GM19455 (cell line): ENCODE measurements around the gene AP2A2.

Experiments used
- ATAC-seq: cut with Tn5 transposase; IDR thresholded peaks from one replicate; pipeline ENCODE4 v1.9.1; 2021; ENCODE audit not compliant: unreplicated experiment

Gene AP2A2

GRCh38 chr11:1027483-1028290 lies 102.0 kb downstream of the AP2A2 start:
- no peak for ATAC-seq

GRCh38 chr11:1028291-1028540 lies 102.5 kb downstream of the AP2A2 start:
- no peak for ATAC-seq

- ATAC-seq = no peak
Measured at GRCh38 chr11:1028616-1029015, 102.9 kb downstream of the AP2A2 start.

GRCh38 chr11:1029051-1029450 lies 103.4 kb downstream of the AP2A2 start:
- no peak for ATAC-seq

- no peak for ATAC-seq
Measured at GRCh38 chr11:1029654-1030053, 104.0 kb downstream of the AP2A2 start.

- no peak for ATAC-seq
Measured at GRCh38 chr11:1030086-1030485, 104.4 kb downstream of the AP2A2 start.

GRCh38 chr11:1030556-1030955 lies 104.9 kb downstream of the AP2A2 start:
- no peak for ATAC-seq

- no peak for ATAC-seq
Measured at GRCh38 chr11:1031121-1031899, 105.6 kb downstream of the AP2A2 start.

GRCh38 chr11:1032310-1032891 lies 106.7 kb downstream of the AP2A2 start:
- no peak for ATAC-seq

- no peak for ATAC-seq
Measured at GRCh38 chr11:1033016-1033798, 107.5 kb downstream of the AP2A2 start.

- no peak for ATAC-seq
Measured at GRCh38 chr11:1034001-1034400, 108.3 kb downstream of the AP2A2 start.

- no peak for ATAC-seq
Measured at GRCh38 chr11:1034456-1035295, 109.0 kb downstream of the AP2A2 start.

GRCh38 chr11:1035577-1036283 lies 110.1 kb downstream of the AP2A2 start:
- no peak for ATAC-seq

GRCh38 chr11:1036303-1036923 lies 110.7 kb downstream of the AP2A2 start, which contains the start of gene MUC6:
Gene MUC6, minus strand, starts transcription at chr11:1036718. Its CDS starts 63 bp downstream, at chr11:1036655.
- ATAC-seq = no peak

- no peak for ATAC-seq
Measured at GRCh38 chr11:1036931-1037330, 111.3 kb downstream of the AP2A2 start.

- no peak for ATAC-seq
Measured at GRCh38 chr11:1037506-1038055, 111.9 kb downstream of the AP2A2 start.

- ATAC-seq = no peak
Measured at GRCh38 chr11:1038361-1038760, 112.7 kb downstream of the AP2A2 start.

- no peak for ATAC-seq
Measured at GRCh38 chr11:1038921-1039320, 113.3 kb downstream of the AP2A2 start.
